ENCODE results near the gene EPB41L4B. TPM values are rescaled to one million over a fixed set of nuclear protein-coding genes. Genes with fewer than 3 reads are reported as not detected.
"Not testable (repeated sequence)": the region's sequence is repeated elsewhere in the genome, so short reads cannot be mapped to it uniquely, and the experiment has no call there.

EPB41L4B gene
- polyA plus RNA-seq, 2 donors = 0.62 to 1.3 TPM

DNA sequence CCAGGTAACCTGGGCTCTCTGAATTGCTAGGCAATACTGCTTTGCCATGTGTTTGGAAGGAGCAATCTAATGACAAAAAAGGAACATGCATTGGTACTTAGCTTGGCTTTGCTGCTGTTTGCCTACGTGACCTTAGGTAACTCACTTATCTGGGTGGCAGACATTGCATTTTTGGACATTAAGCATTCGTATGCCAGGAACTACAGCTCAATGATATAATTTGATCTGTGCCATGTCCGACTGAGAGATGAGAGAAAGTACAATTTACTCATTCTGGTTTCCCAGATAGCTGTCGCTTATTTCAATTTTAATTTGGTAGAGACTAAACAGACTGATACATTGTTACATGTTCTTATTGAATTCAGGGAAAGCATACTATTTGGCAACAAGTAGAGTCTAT lies 90.6 kb downstream of the EPB41L4B start:
- no peak overlapping the region for H3K27ac ChIP-seq (ENCODE audit: low read depth in 2 of 2, low read length in 1 of 2)
- H3K4me1 ChIP-seq (ENCODE audit: control insufficient read depth in 2 of 2, insufficient read depth in 2 of 2, low read length in 1 of 2) = no peaks in the 10 kb centered on the region
- 84 to 85% methylated on average over 4 of the region's 4 CpGs for WGBS, 2 donors
- no peaks in the 10 kb centered on the region for H3K36me3 ChIP-seq (ENCODE audit: control insufficient read depth in 2 of 2, insufficient read depth in 2 of 2, low read length in 1 of 2)
- no peaks in the 10 kb centered on the region for H3K27me3 ChIP-seq (ENCODE audit: control insufficient read depth in 1 of 2, insufficient read depth in 2 of 2, low read length in 2 of 2)
- H3K9me3 ChIP-seq (ENCODE audit: control insufficient read depth in 2 of 2, insufficient read depth in 1 of 2, low read depth in 1 of 2, low read length in 1 of 2) = no peaks in the 10 kb centered on the region
- H3K4me3 ChIP-seq (ENCODE audit: low read depth in 1 of 2, low read length in 2 of 2) = no peak overlapping the region

DNA sequence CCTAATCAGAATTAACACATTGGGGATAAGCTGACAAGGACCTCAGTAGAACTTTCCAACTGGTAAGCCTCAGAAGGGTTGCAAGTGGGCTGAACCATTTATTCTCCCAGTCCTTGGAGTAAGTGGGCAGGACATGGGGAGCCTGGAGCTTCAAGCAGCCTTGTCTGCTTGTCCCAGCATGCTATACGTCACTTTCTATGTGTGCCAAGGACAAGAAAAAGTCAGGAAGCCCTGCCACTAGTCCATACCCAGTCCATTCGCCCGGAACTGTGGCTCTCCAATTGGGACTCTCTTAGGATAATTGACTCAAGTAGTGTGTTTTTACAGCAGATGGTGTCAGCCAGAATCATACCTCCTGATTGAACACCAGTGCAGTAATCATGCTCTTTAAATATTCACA lies 91.2 kb downstream of the EPB41L4B start:
- no peak overlapping the region for H3K27ac ChIP-seq (ENCODE audit: low read depth in 2 of 2, low read length in 1 of 2)
- H3K27me3 ChIP-seq (ENCODE audit: control insufficient read depth in 1 of 2, insufficient read depth in 2 of 2, low read length in 2 of 2) = no peaks in the 10 kb centered on the region
- no peaks in the 10 kb centered on the region for H3K36me3 ChIP-seq (ENCODE audit: control insufficient read depth in 2 of 2, insufficient read depth in 2 of 2, low read length in 1 of 2)
- H3K4me3 ChIP-seq (ENCODE audit: low read depth in 1 of 2, low read length in 2 of 2) = no peak overlapping the region
- no peaks in the 10 kb centered on the region for H3K9me3 ChIP-seq (ENCODE audit: control insufficient read depth in 2 of 2, insufficient read depth in 1 of 2, low read depth in 1 of 2, low read length in 1 of 2)
- WGBS, 2 donors = 57 to 69% methylated on average over 3 of the region's 3 CpGs
- H3K4me1 ChIP-seq (ENCODE audit: control insufficient read depth in 2 of 2, insufficient read depth in 2 of 2, low read length in 1 of 2) = no peaks in the 10 kb centered on the region

DNA sequence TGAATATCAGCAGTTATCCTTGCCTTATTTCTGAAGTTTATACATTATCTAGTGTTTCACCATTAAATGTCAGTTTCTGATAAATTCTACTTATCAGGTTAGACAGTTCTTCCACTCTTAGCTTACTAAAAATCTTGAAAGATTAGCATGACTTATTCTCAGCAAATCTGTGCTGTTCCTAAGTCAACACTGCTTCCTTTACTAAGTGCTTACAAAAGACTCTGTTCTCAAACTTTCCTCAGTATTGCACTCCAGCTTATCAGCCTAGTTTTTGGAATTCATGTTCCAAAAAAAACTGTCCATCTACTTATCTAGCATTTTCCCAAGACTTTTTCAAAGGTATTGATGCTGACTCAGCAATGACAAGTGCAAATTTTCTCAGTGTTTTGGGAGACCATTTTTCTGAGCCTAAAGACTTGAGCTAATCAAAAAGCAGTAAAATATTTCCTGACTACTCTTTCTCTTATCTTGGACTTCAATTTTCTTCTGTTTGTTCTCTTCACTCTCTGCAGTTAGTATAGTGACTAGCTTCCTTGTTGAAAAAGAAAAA lies 92.7 kb downstream of the EPB41L4B start:
- Histone ChIP-seq H3K4me3 (ENCODE audit: low read depth in 1 of 2, low read length in 2 of 2) (no peak overlapping the region), H3K4me1 (ENCODE audit: control insufficient read depth in 2 of 2, insufficient read depth in 2 of 2, low read length in 1 of 2) (no peaks in the 10 kb centered on the region), H3K36me3 (ENCODE audit: control insufficient read depth in 2 of 2, insufficient read depth in 2 of 2, low read length in 1 of 2) (no peaks in the 10 kb centered on the region), H3K9me3 (ENCODE audit: control insufficient read depth in 2 of 2, insufficient read depth in 1 of 2, low read depth in 1 of 2, low read length in 1 of 2) (no peaks in the 10 kb centered on the region), H3K27ac (ENCODE audit: low read depth in 2 of 2, low read length in 1 of 2) (no peak overlapping the region), H3K27me3 (ENCODE audit: control insufficient read depth in 1 of 2, insufficient read depth in 2 of 2, low read length in 2 of 2) (no peaks in the 10 kb centered on the region)

DNA sequence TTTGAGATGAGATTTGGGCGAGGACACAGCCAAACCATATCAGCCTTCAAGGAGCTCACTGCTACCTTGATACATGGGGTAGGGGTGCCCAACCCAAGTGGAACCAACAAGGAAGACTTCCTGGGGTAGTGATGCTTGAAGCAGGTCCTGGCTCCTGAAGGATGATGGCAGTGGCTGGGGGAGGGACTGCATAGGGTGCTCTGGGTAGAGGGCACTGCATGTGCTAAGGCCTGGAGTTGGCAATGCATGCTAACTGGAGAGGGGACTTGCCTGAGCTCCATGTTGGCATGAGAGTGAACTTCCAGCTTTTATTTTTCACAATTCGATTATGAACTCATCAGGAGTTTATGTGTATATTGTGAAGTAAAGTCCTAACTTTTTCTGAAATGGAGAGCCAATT lies 95.2 kb downstream of the EPB41L4B start:
- H3K4me1 ChIP-seq (ENCODE audit: control insufficient read depth in 2 of 2, insufficient read depth in 2 of 2, low read length in 1 of 2) = no peaks in the 10 kb centered on the region
- no peaks in the 10 kb centered on the region for H3K27me3 ChIP-seq (ENCODE audit: control insufficient read depth in 1 of 2, insufficient read depth in 2 of 2, low read length in 2 of 2)
- H3K9me3 ChIP-seq (ENCODE audit: control insufficient read depth in 2 of 2, insufficient read depth in 1 of 2, low read depth in 1 of 2, low read length in 1 of 2) = no peaks in the 10 kb centered on the region
- WGBS, 2 donors = 63 to 69% methylated on average over 2 of the region's 2 CpGs
- no peaks in the 10 kb centered on the region for H3K36me3 ChIP-seq (ENCODE audit: control insufficient read depth in 2 of 2, insufficient read depth in 2 of 2, low read length in 1 of 2)
- H3K4me3 ChIP-seq (ENCODE audit: low read depth in 1 of 2, low read length in 2 of 2) = no peak overlapping the region
- no peak overlapping the region for H3K27ac ChIP-seq (ENCODE audit: low read depth in 2 of 2, low read length in 1 of 2)

DNA sequence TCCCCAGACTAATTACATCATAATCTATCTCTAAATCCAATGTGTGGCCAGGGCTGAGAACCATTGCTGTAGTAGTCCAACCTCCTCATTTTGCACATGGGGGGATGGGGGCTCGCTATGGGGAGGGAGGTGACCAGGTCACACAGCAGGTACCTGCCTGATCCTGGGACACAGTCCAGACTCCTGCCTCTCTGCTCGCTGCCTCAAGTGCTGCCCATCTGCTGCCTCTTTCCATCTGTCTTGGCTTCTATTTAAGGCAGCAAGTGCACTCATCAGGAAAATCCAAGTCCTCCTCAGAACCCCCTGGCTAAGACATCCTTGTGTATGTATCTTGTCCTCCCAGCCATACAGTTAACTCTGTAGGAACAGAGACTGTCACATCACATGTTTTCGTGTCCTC lies 96.1 kb downstream of the EPB41L4B start:
- H3K36me3 ChIP-seq (ENCODE audit: control insufficient read depth in 2 of 2, insufficient read depth in 2 of 2, low read length in 1 of 2) = no peaks in the 10 kb centered on the region
- no peaks in the 10 kb centered on the region for H3K4me1 ChIP-seq (ENCODE audit: control insufficient read depth in 2 of 2, insufficient read depth in 2 of 2, low read length in 1 of 2)
- H3K27me3 ChIP-seq (ENCODE audit: control insufficient read depth in 1 of 2, insufficient read depth in 2 of 2, low read length in 2 of 2) = no peaks in the 10 kb centered on the region
- H3K27ac ChIP-seq (ENCODE audit: low read depth in 2 of 2, low read length in 1 of 2) = no peak overlapping the region
- no peaks in the 10 kb centered on the region for H3K9me3 ChIP-seq (ENCODE audit: control insufficient read depth in 2 of 2, insufficient read depth in 1 of 2, low read depth in 1 of 2, low read length in 1 of 2)
- no peak overlapping the region for H3K4me3 ChIP-seq (ENCODE audit: low read depth in 1 of 2, low read length in 2 of 2)
- WGBS, 2 donors = 78 to 88% methylated on average over 3 of the region's 3 CpGs

DNA sequence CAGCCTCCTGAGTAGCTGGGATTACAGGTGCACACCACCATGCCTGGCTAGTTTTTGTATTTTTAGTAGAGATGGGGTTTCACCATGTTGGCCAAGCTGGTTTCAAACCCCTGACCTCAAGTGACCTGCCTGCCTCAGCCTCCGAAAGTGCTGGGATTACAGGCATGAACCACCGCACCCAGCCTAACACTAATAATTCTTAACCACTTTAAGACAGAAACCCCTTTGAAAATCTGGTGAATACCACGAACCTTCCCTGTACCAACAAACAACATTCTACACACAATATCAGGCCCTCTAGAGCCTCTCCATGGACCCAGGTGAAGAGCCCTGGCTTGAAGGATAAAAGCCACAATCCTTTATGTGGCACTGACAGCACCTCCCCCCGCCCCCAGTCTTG lies 102.6 kb downstream of the EPB41L4B start:
- not testable (repeated sequence) for H3K27me3 ChIP-seq (ENCODE audit: control insufficient read depth in 1 of 2, insufficient read depth in 2 of 2, low read length in 2 of 2); H3K4me3 ChIP-seq (ENCODE audit: low read depth in 1 of 2, low read length in 2 of 2); H3K36me3 ChIP-seq (ENCODE audit: control insufficient read depth in 2 of 2, insufficient read depth in 2 of 2, low read length in 1 of 2); H3K9me3 ChIP-seq (ENCODE audit: control insufficient read depth in 2 of 2, insufficient read depth in 1 of 2, low read depth in 1 of 2, low read length in 1 of 2); H3K27ac ChIP-seq (ENCODE audit: low read depth in 2 of 2, low read length in 1 of 2); H3K4me1 ChIP-seq (ENCODE audit: control insufficient read depth in 2 of 2, insufficient read depth in 2 of 2, low read length in 1 of 2)
- 84 to 87% methylated on average over 4 of the region's 4 CpGs for WGBS, 2 donors

DNA sequence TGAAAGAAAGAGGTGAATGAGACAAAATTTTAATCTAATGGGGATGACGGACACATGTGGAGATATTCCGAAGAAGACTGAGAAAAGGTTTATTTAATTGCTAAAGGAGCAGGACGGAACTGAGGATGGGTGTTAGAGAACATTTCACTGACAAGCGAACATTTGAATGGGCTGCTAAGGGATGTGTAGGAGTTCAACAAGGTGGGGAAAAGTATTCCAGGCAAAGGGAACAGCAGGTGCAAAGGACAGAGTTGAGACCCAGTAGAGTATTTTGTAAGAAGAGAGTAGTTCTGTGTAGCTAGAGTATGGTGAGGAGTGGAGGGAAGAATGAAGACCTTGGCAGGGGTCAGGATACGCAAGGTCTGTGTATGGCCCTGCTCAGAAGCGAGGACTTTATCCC lies 106.4 kb downstream of the EPB41L4B start:
- H3K9me3 ChIP-seq (ENCODE audit: control insufficient read depth in 2 of 2, insufficient read depth in 1 of 2, low read depth in 1 of 2, low read length in 1 of 2) = no peaks in the 10 kb centered on the region
- no peak overlapping the region for H3K27ac ChIP-seq (ENCODE audit: low read depth in 2 of 2, low read length in 1 of 2)
- no peaks in the 10 kb centered on the region for H3K4me1 ChIP-seq (ENCODE audit: control insufficient read depth in 2 of 2, insufficient read depth in 2 of 2, low read length in 1 of 2)
- no peaks in the 10 kb centered on the region for H3K36me3 ChIP-seq (ENCODE audit: control insufficient read depth in 2 of 2, insufficient read depth in 2 of 2, low read length in 1 of 2)
- WGBS, 2 donors = 87 to 93% methylated on average over 6 of the region's 6 CpGs
- no peaks in the 10 kb centered on the region for H3K27me3 ChIP-seq (ENCODE audit: control insufficient read depth in 1 of 2, insufficient read depth in 2 of 2, low read length in 2 of 2)
- H3K4me3 ChIP-seq (ENCODE audit: low read depth in 1 of 2, low read length in 2 of 2) = no peak overlapping the region

DNA sequence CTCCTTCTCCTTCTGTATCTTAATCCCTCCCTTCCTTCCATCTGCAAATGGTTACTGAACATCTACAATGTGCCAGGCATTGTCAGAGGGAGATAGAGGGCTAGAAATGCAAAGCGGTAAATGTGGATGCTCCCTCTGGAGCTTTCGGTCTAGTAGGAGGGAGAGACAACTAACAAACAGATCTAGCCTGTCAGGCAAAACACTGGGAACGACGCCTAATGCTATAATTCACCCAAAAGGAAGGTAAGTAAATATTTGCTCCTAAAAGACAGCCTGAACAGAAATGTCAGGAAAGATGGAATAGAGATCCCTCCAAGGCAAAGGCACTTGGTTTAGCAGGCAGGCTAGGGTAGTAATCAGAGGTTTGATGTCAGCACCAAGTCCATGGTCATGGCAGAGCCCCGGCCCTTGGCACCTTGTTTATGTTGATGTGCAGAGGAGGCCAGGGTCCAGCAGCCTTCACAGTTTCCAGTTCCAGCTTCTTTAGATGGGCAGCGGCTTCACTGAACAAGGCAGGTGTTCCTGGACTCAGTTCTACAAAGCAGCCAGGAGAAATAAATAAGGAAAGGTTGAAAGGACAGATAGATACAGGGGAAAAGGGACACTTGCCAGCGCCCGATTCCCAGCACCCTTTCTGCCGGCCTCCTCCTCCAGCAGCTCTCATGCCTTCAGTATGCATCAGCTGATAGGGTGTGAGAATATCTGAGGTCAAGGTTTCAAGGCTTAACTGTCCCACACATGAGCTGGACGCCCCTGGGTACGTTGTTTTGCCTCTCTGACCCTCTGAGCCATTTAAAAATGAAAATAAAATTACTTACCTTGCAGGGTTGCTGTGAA lies 107.4 kb downstream of the EPB41L4B start:
- Histone ChIP-seq H3K36me3 (ENCODE audit: control insufficient read depth in 2 of 2, insufficient read depth in 2 of 2, low read length in 1 of 2) (no peaks in the 10 kb centered on the region), H3K4me1 (ENCODE audit: control insufficient read depth in 2 of 2, insufficient read depth in 2 of 2, low read length in 1 of 2) (no peaks in the 10 kb centered on the region), H3K4me3 (ENCODE audit: low read depth in 1 of 2, low read length in 2 of 2) (no peak overlapping the region), H3K27ac (ENCODE audit: low read depth in 2 of 2, low read length in 1 of 2) (no peak overlapping the region), H3K27me3 (ENCODE audit: control insufficient read depth in 1 of 2, insufficient read depth in 2 of 2, low read length in 2 of 2) (no peaks in the 10 kb centered on the region), H3K9me3 (ENCODE audit: control insufficient read depth in 2 of 2, insufficient read depth in 1 of 2, low read depth in 1 of 2, low read length in 1 of 2) (no peaks in the 10 kb centered on the region)
- WGBS, 2 donors = 66 to 68% methylated on average over 11 of the region's 11 CpGs

DNA sequence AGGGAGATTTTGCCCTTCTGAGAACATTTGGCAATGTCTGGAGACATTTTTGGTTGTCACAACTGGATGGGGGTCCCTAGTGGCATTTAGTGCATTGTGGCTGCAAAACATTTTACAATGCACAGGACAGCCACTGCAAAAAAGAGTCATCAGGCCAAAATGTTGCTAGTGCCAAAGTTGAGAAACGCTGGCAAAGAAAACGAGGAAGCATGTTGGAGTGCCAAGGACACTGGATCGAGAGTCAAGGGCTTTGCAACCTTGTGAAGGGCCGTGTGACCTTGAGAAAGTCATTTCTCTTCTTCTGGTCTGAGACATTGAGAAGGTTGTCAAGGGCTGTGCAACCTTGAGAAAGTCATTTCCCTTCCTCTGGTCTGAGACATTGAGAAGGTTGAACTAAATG lies 108.1 kb downstream of the EPB41L4B start:
- no peaks in the 10 kb centered on the region for H3K4me1 ChIP-seq (ENCODE audit: control insufficient read depth in 2 of 2, insufficient read depth in 2 of 2, low read length in 1 of 2)
- WGBS, 2 donors = 64% methylated on average over 4 of the region's 4 CpGs

DNA sequence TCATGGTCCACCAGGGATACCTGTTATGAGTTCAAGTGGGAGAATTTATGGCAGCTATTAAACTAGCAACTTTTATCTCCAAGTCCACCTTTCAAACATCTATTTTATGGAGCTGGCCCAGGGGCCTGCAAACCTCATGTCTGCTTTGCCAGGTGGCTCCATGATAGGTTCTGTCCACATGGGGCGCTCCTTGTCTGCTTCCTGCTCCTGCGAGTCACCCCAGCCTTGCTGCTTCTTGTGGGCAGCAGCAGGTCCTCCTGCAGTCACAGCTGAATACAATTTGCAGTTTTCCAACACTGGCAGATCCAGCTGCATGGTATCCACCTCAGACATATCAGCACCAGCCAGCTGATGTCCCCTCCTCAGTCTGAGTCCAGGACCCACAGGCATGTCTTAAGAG lies 114.2 kb downstream of the EPB41L4B start:
- H3K4me3 ChIP-seq (ENCODE audit: low read depth in 1 of 2, low read length in 2 of 2) = no peak overlapping the region
- 88 to 92% methylated on average over 2 of the region's 2 CpGs for WGBS, 2 donors
- peaks cover 0 to 3% of the 10 kb centered on the region in 2 donors for H3K27me3 ChIP-seq (ENCODE audit: control insufficient read depth in 1 of 2, insufficient read depth in 2 of 2, low read length in 2 of 2)
- H3K9me3 ChIP-seq (ENCODE audit: control insufficient read depth in 2 of 2, insufficient read depth in 1 of 2, low read depth in 1 of 2, low read length in 1 of 2) = peaks cover 0 to 4% of the 10 kb centered on the region in 2 donors
- H3K36me3 ChIP-seq (ENCODE audit: control insufficient read depth in 2 of 2, insufficient read depth in 2 of 2, low read length in 1 of 2) = no peaks in the 10 kb centered on the region
- no peak overlapping the region for H3K27ac ChIP-seq (ENCODE audit: low read depth in 2 of 2, low read length in 1 of 2)
- H3K4me1 ChIP-seq (ENCODE audit: control insufficient read depth in 2 of 2, insufficient read depth in 2 of 2, low read length in 1 of 2) = no peaks in the 10 kb centered on the region

More for the DNA sequence above, 108.1 kb downstream of the EPB41L4B start:
- Histone ChIP-seq H3K27me3 (ENCODE audit: control insufficient read depth in 1 of 2, insufficient read depth in 2 of 2, low read length in 2 of 2) (peaks cover 0 to under 1% of the 10 kb centered on the region in 2 donors), H3K27ac (ENCODE audit: low read depth in 2 of 2, low read length in 1 of 2) (no peak overlapping the region), H3K9me3 (ENCODE audit: control insufficient read depth in 2 of 2, insufficient read depth in 1 of 2, low read depth in 1 of 2, low read length in 1 of 2) (no peaks in the 10 kb centered on the region), H3K36me3 (ENCODE audit: control insufficient read depth in 2 of 2, insufficient read depth in 2 of 2, low read length in 1 of 2) (no peaks in the 10 kb centered on the region), H3K4me3 (ENCODE audit: low read depth in 1 of 2, low read length in 2 of 2) (no peak overlapping the region)
